Measurements from ENCODE around the gene TTLL13.

The TTLL13 gene

GRCh38 chr15:90249203-90249863 is at the start of gene TTLL13:
TSS of gene TTLL13 (plus strand) at chr15:90249556. CDS start at chr15:90250631, 1,075 bp downstream.
- peak in 1 of 2 donors; percentile 58 for DNase-seq (ENCODE audit: low read depth in 2 of 2, low spot score in 1 of 2)

DNA sequence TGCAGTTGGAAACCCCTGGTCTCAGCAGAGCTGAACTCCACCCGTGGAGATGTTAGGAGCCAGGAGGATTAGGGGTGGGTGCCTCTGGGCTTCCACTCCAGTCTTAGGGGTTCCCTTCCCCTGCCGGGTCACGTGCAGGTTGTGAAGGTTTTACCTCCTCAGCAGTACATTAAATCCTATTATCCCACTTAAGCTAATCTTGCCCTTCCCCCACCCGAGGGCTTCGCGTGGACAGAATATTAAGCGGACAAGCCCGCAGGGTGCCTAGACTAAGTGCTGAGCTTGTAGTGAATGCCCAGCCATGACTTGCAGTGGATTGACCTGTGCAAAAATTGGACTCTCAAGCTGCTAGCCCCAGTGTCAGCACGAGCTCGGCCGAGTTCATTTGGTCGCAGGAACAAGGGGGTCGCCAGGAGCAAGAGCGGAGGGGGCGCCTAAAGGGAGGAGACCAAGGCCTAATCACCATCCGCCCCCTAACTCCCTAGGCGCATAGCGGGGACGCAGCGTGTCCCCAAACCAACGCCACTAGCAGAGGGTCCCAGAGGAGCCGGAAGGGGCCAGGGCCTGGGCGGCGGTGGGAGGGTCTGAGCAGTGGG is 48.7 kb upstream of the TTLL13 start:
- DNase-seq (ENCODE audit: low read depth in 2 of 2, low spot score in 1 of 2): no peak

GRCh38 chr15:90201130-90201943 is 48.0 kb upstream of the TTLL13 start, which contains the start of gene SEMA4B:
TSS of gene SEMA4B (plus strand) at chr15:90201330. CDS start at chr15:90201579, 249 bp downstream.
- peak; percentile 32 to 40 for DNase-seq (ENCODE audit: low read depth in 2 of 2, low spot score in 1 of 2)

DNA sequence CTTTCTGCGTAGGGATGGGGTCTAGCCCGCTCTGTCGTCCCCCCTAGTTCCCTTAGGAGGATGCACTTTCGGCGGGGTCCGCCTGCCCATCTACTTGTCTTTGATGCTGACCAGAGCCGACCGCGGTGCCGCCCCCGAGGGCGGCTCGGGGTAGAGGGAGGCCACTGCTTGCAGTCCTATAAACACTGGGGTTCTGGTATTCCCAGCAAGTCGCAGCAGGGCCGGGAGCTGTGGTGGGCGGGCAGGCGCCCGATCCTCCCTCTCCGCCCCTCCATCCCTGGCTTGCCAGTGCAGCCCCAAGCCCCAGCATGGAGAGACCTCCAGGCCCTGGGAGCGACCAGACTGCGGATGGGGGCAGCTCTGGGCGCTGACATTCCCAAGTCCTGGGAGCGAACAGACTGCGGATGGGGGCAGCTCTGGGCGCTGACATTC is 47.4 kb upstream of the TTLL13 start:
- no peak for DNase-seq (ENCODE audit: low read depth in 2 of 2, low spot score in 1 of 2)

DNA sequence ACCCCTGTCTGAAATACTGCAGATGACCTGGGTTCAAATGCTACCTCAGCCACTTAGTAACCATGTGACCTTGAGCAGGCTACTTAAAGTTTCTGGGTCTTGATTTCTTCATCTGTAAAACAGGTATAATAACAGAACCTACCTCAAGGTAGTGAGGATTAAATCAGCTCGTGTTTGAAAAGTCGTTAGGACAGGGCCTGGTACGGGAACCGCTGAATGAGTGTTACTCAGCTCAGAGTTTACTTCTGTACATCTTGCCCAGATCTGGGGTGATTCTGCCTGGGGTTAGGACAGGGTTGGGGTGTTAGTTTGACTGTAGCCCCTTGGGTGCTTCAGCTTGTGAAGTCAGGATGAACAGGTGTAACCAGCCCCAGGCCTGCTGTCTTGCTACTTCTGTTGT is 46.4 kb upstream of the TTLL13 start:
- DNase-seq (ENCODE audit: low read depth in 2 of 2, low spot score in 1 of 2): no peak

DNA sequence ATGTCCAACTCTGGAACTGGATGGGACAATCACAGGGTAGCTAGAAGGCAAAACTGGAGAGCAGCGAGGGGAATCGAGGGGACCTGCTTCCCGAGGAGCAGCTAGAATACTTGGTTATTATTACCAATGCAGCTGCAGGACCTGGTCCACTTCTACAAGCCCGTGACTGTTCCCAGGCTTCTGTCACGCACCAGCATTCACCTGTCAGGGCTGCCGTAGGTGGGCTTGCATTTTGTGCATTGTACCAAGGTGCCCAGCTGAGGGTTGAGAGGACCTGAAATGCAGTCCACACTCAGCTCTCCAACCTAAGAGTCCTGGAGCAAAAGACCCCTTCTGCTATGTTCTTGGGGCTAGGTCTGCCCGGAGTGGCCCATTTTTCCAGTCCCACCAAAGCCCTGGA is 45.9 kb upstream of the TTLL13 start:
- DNase-seq (ENCODE audit: low read depth in 2 of 2, low spot score in 1 of 2): no peak

- no peak for DNase-seq (ENCODE audit: low read depth in 2 of 2, low spot score in 1 of 2)
Measured at GRCh38 chr15:90203922-90204321, 45.4 kb upstream of the TTLL13 start.

- DNase-seq (ENCODE audit: low read depth in 2 of 2, low spot score in 1 of 2): no peak
Measured at GRCh38 chr15:90205050-90205848, 44.1 kb upstream of the TTLL13 start.

GRCh38 chr15:90205886-90206285 is 43.5 kb upstream of the TTLL13 start:
- no peak for DNase-seq (ENCODE audit: low read depth in 2 of 2, low spot score in 1 of 2)

DNA sequence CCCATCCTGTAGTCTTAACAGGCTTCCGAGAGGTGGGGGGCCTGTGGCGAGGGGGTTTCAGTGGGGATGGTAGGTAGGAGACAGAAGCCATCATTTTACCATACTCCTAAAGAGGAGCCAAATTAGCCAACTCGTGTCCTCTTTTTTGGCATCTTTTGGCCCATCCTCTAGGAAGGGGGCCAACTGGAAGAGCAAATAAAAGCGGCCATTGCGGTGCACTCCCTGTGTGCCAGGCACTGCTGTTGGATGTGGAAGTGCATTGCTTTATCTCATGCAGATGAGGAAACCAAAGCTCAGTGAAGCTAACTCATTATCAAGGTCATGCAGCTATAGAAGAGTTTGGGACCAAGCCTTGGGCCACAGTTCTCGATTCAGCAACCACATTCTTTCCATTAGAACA is 42.1 kb upstream of the TTLL13 start:
- no peak for DNase-seq (ENCODE audit: low read depth in 2 of 2, low spot score in 1 of 2)

DNA sequence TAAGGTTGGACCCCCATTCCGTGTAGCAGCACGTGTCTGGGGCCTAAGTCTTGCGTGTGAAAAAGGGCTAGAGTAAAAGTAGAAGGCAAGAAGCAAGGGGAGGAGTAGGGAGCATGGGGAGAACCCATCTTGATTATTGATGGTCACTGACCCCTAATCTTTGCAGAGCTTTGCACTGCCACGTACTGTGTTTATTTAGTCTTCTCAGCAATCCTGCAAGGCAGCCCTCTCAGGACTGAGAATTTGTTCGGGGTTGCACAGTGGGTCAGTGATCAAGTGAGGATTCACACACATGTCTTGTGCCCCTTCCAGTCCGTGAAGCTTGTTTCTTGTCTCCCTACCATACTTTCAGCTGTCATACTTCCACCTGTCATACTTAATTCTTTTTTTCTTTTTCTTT is 41.0 kb upstream of the TTLL13 start:
- no peak for DNase-seq (ENCODE audit: low read depth in 2 of 2, low spot score in 1 of 2)

GRCh38 chr15:90209591-90209990 is 39.8 kb upstream of the TTLL13 start:
- no peak for DNase-seq (ENCODE audit: low read depth in 2 of 2, low spot score in 1 of 2)

GRCh38 chr15:90210593-90210992 is 38.8 kb upstream of the TTLL13 start:
- DNase-seq (ENCODE audit: low read depth in 2 of 2, low spot score in 1 of 2): no peak

- no peak for DNase-seq (ENCODE audit: low read depth in 2 of 2, low spot score in 1 of 2)
Measured at GRCh38 chr15:90211009-90211408, 38.3 kb upstream of the TTLL13 start.

GRCh38 chr15:90211440-90212143 is 37.8 kb upstream of the TTLL13 start:
- DNase-seq (ENCODE audit: low read depth in 2 of 2, low spot score in 1 of 2): no peak

- no peak for DNase-seq (ENCODE audit: low read depth in 2 of 2, low spot score in 1 of 2)
Measured at GRCh38 chr15:90212221-90213098, 36.9 kb upstream of the TTLL13 start.

GRCh38 chr15:90213122-90213817 is 36.1 kb upstream of the TTLL13 start:
- no peak for DNase-seq (ENCODE audit: low read depth in 2 of 2, low spot score in 1 of 2)

GRCh38 chr15:90213818-90214204 is 35.5 kb upstream of the TTLL13 start:
- DNase-seq (ENCODE audit: low read depth in 2 of 2, low spot score in 1 of 2): no peak

GRCh38 chr15:90214553-90215196 is 34.7 kb upstream of the TTLL13 start:
- no peak for DNase-seq (ENCODE audit: low read depth in 2 of 2, low spot score in 1 of 2)

All from stimulated activated CD8-positive, alpha-beta memory T cell treated with anti-CD3 and anti-CD28 coated beads, Interleukin-4, amount 100 ng/mL, for 1 hour (primary cell).